ENCODE measurements around the gene NSL1.

- no peak for TF ChIP-seq GTF2B (IDR thresholded peaks at IDR 0.05; ENCODE audit: extremely low read depth, insufficient read length)
- no peak for TF ChIP-seq CTCF (IDR thresholded peaks at IDR 0.05 in 2 of 3, conservative IDR thresholded peaks at IDR 0.05 in 1 of 3; ENCODE audit: insufficient read depth in 2 of 3, low read depth in 1 of 3, low read length in 3 of 3)
- TF ChIP-seq ZNF174 (CRISPR knock-in tag; IDR thresholded peaks at IDR 0.05) = no peak
- no peak for TF ChIP-seq ZBTB8A (IDR thresholded peaks at IDR 0.05; ENCODE audit: partially characterized antibody)
- no peak for TF ChIP-seq RFX5 (IDR thresholded peaks at IDR 0.05; ENCODE audit: low read depth, low read length)
- no peak for TF ChIP-seq DIDO1 (tag; IDR thresholded peaks at IDR 0.05; ENCODE audit: low read depth)
- no peak for TF ChIP-seq HCFC1 (IDR thresholded peaks at IDR 0.05; ENCODE audit: low read depth, low read length)
- TF ChIP-seq MAFF (IDR thresholded peaks at IDR 0.05; ENCODE audit: low read length) = peak; percentile 55; the same call in 1 of the 2 replicates
- TF ChIP-seq MEIS2 (IDR thresholded peaks at IDR 0.05; ENCODE audit: partially characterized antibody) = no peak
- no peak for TF ChIP-seq ZNF274 (IDR thresholded peaks at IDR 0.05; ENCODE audit: borderline replicate concordance, low read depth, low read length)
- no peak for TF ChIP-seq HNRNPH1 (optimal IDR thresholded peaks at IDR 0.05; ENCODE audit: low read depth, low read length)
- no peak for TF ChIP-seq FOXA1 (IDR thresholded peaks at IDR 0.05; ENCODE audit: borderline replicate concordance)
- no peak for TF ChIP-seq GTF2F1 (IDR thresholded peaks at IDR 0.05; ENCODE audit: low read depth, low read length)
- no peak for TF ChIP-seq ZNF143 (CRISPR knock-in tag; IDR thresholded peaks at IDR 0.05)
Observed at GRCh38 chr1:212820969-212821368, 29.4 kb upstream of the NSL1 start.

Measured in K562 (cell line).